Measurements from ENCODE around the gene TGIF1.

Gene TGIF1

DNA sequence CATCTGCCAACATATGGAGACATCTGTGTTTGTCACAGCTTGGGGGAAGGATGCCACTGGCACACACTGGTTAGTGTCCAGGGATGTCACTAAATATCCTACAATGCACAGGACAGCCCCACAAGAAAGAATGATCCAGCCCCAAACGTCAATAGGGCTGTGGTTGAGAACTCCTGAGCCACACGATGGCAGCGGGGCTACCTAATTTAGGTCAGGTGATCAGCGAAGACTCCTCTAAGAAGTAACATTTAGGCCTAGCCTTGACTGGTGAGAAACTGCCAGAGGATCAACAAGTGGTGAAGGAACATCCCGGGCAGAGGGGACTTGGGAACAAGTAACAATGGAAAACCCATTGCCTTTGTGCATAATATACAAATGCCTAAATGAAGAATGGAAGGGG is 5.0 kb upstream of the TGIF1 start:
- H3K4me1 ChIP-seq (ENCODE audit: insufficient read depth, low read length): peaks cover 12% of the 10 kb centered on the region
- H3K9me3 ChIP-seq (ENCODE audit: low read length): no peaks in the 10 kb centered on the region
- no peak overlapping the region for H3K4me3 ChIP-seq (ENCODE audit: low read length)
- no peak overlapping the region for H2AFZ ChIP-seq (ENCODE audit: low read depth, low read length)
- H3K27me3 ChIP-seq (ENCODE audit: insufficient read depth, low read length): no peaks in the 10 kb centered on the region
- no peaks in the 10 kb centered on the region for H3K36me3 ChIP-seq (ENCODE audit: insufficient read depth, low read length)

DNA sequence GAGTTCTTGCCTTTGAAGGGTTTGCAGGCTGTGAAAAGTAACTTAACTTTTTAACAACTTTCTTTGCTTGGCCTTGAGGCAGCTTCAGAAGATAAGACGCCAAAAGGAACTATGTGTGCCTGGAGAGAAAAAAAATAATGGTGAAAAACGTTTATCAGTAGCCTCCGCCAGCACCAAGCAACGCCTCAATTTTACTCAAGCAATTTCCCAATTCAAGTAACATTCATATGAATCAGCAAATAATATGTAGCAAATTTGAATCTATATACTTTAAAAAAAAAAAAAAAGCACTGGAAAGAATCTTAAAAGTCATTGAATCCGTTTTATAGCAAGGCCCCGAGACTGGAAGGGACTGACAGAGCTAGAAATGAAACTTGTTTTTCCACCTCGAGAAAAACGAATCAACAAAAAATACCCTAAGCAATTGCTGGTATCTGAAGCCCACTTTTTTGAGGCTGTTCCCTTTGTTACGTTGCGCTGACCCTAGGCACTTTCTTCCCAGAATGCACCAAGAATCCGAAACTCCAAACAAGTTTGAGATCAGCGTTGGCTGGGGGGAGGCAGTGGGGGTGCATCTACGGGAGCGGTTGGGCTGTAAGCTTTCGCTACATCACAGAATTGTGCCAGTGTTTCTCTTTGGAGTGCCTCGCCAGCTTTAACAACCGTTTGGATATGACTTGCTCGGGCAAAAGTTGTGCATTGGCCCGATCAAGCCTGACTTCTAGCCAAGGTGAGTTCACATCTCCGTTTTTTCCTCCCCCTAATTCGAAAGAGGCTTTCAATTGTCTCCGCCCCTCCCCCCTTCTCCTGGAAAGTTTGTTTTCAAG is 2.7 kb upstream of the TGIF1 start:
- Histone ChIP-seq H2AFZ (ENCODE audit: low read depth, low read length) (peak overlapping the region; percentile 33), H3K27me3 (ENCODE audit: insufficient read depth, low read length) (no peaks in the 10 kb centered on the region), H3K36me3 (ENCODE audit: insufficient read depth, low read length) (no peaks in the 10 kb centered on the region), H3K4me1 (ENCODE audit: insufficient read depth, low read length) (peaks cover 12% of the 10 kb centered on the region), H3K9me3 (ENCODE audit: low read length) (no peaks in the 10 kb centered on the region), H3K4me3 (ENCODE audit: low read length) (peak overlapping the region; percentile 66)

DNA sequence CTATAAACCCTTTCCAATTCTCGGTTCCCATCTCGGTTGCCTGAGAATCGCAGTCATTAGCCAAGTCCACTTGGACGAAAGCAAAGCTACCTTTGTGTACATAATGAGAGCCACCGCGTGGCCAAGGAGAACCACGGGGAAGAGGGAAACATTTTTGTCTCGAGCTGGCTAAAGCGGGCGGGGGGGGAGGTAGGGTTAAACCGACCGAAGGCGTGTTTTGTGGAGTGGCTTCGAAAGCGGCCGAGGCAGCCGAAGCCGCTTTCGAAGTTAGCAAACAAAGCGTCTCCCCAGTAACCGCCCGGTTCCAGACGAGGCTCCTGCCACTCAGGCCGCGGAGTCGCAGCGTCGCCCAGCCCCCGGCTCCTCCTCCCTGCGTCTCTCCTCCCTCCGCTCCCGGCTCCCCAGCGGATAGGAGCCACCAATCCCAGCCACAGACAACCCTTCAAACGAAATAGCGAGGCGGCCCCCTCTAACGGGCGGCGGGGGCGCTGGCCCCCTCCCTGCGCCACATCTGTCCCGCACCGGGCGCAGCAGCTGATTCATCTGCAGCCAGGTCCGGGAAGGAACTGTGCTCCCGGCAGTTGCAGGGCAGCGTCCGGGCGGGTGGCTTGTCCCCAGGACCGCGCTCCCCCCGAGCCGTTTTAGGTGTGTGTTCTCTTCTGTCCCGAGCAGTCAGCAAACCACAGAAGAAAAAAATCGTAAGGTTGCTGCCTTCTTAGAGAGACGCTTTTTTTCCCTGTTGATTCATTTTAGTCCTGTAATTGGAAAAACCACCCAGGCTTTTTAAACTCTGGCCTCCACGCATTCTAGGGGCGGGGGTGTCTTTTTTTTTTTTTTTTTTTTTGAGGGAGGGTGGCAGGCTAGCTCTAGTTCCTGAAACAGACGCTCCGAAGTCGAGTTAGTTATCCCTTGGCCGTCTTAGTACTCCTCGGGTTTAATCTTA is 1.8 kb upstream of the TGIF1 start:
- Histone ChIP-seq H3K4me1 (ENCODE audit: insufficient read depth, low read length) (peaks cover 15% of the 10 kb centered on the region), H3K36me3 (ENCODE audit: insufficient read depth, low read length) (no peaks in the 10 kb centered on the region), H2AFZ (ENCODE audit: low read depth, low read length) (peak overlapping the region; percentile 33), H3K9me3 (ENCODE audit: low read length) (no peaks in the 10 kb centered on the region), H3K4me3 (ENCODE audit: low read length) (peak overlapping the region; percentile 66), H3K27me3 (ENCODE audit: insufficient read depth, low read length) (no peaks in the 10 kb centered on the region)

- Histone ChIP-seq H3K4me3 (ENCODE audit: low read length) (peak overlapping the region; percentile 66), H3K36me3 (ENCODE audit: insufficient read depth, low read length) (no peaks in the 10 kb centered on the region), H3K9me3 (ENCODE audit: low read length) (no peaks in the 10 kb centered on the region), H3K4me1 (ENCODE audit: insufficient read depth, low read length) (peaks cover 23% of the 10 kb centered on the region), H2AFZ (ENCODE audit: low read depth, low read length) (no peak overlapping the region), H3K27me3 (ENCODE audit: insufficient read depth, low read length) (no peaks in the 10 kb centered on the region)
Observed at GRCh38 chr18:3448838-3449511, 997 bp upstream of the TGIF1 start.

GRCh38 chr18:3449512-3450011 is 410 bp upstream of the TGIF1 start:
- Histone ChIP-seq H3K9me3 (ENCODE audit: low read length) (no peaks in the 10 kb centered on the region), H2AFZ (ENCODE audit: low read depth, low read length) (no peak overlapping the region), H3K4me3 (ENCODE audit: low read length) (peak overlapping the region; percentile 66), H3K36me3 (ENCODE audit: insufficient read depth, low read length) (no peaks in the 10 kb centered on the region), H3K27me3 (ENCODE audit: insufficient read depth, low read length) (no peaks in the 10 kb centered on the region), H3K4me1 (ENCODE audit: insufficient read depth, low read length) (peaks cover 28% of the 10 kb centered on the region)

- H3K27me3 ChIP-seq (ENCODE audit: insufficient read depth, low read length): no peaks in the 10 kb centered on the region
Observed at GRCh38 chr18:3450799-3451182, 819 bp downstream of the TGIF1 start.

GRCh38 chr18:3451183-3451988 is 1.4 kb downstream of the TGIF1 start:
- peak overlapping the region; percentile 2 for H2AFZ ChIP-seq (ENCODE audit: low read depth, low read length)
- H3K4me3 ChIP-seq (ENCODE audit: low read length): peak overlapping the region; percentile 66
- H3K9me3 ChIP-seq (ENCODE audit: low read length): no peaks in the 10 kb centered on the region
- peaks cover 4% of the 10 kb centered on the region for H3K36me3 ChIP-seq (ENCODE audit: insufficient read depth, low read length)
- peaks cover 44% of the 10 kb centered on the region for H3K4me1 ChIP-seq (ENCODE audit: insufficient read depth, low read length)
- no peaks in the 10 kb centered on the region for H3K27me3 ChIP-seq (ENCODE audit: insufficient read depth, low read length)

More at GRCh38 chr18:3450799-3451182, 819 bp downstream of the TGIF1 start:
- H3K9me3 ChIP-seq (ENCODE audit: low read length): no peaks in the 10 kb centered on the region
- no peaks in the 10 kb centered on the region for H3K36me3 ChIP-seq (ENCODE audit: insufficient read depth, low read length)
- peak overlapping the region; percentile 2 for H2AFZ ChIP-seq (ENCODE audit: low read depth, low read length)
- H3K4me3 ChIP-seq (ENCODE audit: low read length): peak overlapping the region; percentile 66
- H3K4me1 ChIP-seq (ENCODE audit: insufficient read depth, low read length): peaks cover 40% of the 10 kb centered on the region

- peak overlapping the region; percentile 2 for H2AFZ ChIP-seq (ENCODE audit: low read depth, low read length)
- H3K9me3 ChIP-seq (ENCODE audit: low read length): no peaks in the 10 kb centered on the region
- no peaks in the 10 kb centered on the region for H3K27me3 ChIP-seq (ENCODE audit: insufficient read depth, low read length)
- H3K36me3 ChIP-seq (ENCODE audit: insufficient read depth, low read length): peaks cover 11% of the 10 kb centered on the region
- H3K4me3 ChIP-seq (ENCODE audit: low read length): peak overlapping the region; percentile 66
- peaks cover 36% of the 10 kb centered on the region for H3K4me1 ChIP-seq (ENCODE audit: insufficient read depth, low read length)
Observed at GRCh38 chr18:3451989-3452749, 2.2 kb downstream of the TGIF1 start.

GRCh38 chr18:3452750-3453539 is 3.0 kb downstream of the TGIF1 start:
- H3K4me3 ChIP-seq (ENCODE audit: low read length): peak overlapping the region; percentile 66
- H3K9me3 ChIP-seq (ENCODE audit: low read length): no peaks in the 10 kb centered on the region
- no peaks in the 10 kb centered on the region for H3K27me3 ChIP-seq (ENCODE audit: insufficient read depth, low read length)
- H3K36me3 ChIP-seq (ENCODE audit: insufficient read depth, low read length): peaks cover 18% of the 10 kb centered on the region
- peaks cover 35% of the 10 kb centered on the region for H3K4me1 ChIP-seq (ENCODE audit: insufficient read depth, low read length)
- no peak overlapping the region for H2AFZ ChIP-seq (ENCODE audit: low read depth, low read length)

GRCh38 chr18:3453540-3454364 is 3.8 kb downstream of the TGIF1 start:
- H3K36me3 ChIP-seq (ENCODE audit: insufficient read depth, low read length): peaks cover 26% of the 10 kb centered on the region
- H3K27me3 ChIP-seq (ENCODE audit: insufficient read depth, low read length): no peaks in the 10 kb centered on the region
- H3K9me3 ChIP-seq (ENCODE audit: low read length): no peaks in the 10 kb centered on the region
- H2AFZ ChIP-seq (ENCODE audit: low read depth, low read length): no peak overlapping the region
- peak overlapping the region; percentile 66 for H3K4me3 ChIP-seq (ENCODE audit: low read length)
- H3K4me1 ChIP-seq (ENCODE audit: insufficient read depth, low read length): peaks cover 33% of the 10 kb centered on the region

All from neuron (in vitro differentiated cells).